ENCODE measurements around the gene BORCS6.
A peak's percentile ranks its signal among the peaks of the same experiment; 100 is the strongest.
"Not testable (repeated sequence)": the region's sequence is repeated elsewhere in the genome, so short reads cannot be mapped to it uniquely, and the experiment has no call there.

Gene BORCS6

GRCh38 chr17:8189711-8190477 lies at the start of gene BORCS6:
BORCS6 (minus strand) TSS chr17:8190180; CDS start chr17:8190140, 40 bp downstream.
- peak; percentile 96 for DNase-seq

GRCh38 chr17:8237886-8238285 lies 47.9 kb upstream of the BORCS6 start:
- no peak for DNase-seq

GRCh38 chr17:8237175-8237574 lies 47.2 kb upstream of the BORCS6 start:
- no peak for DNase-seq

GRCh38 chr17:8235676-8236075 lies 45.7 kb upstream of the BORCS6 start:
- no peak for DNase-seq

GRCh38 chr17:8234361-8235270 lies 44.6 kb upstream of the BORCS6 start:
- no peak for DNase-seq

- no peak for DNase-seq
Measured at GRCh38 chr17:8231701-8232100, 41.7 kb upstream of the BORCS6 start.

GRCh38 chr17:8227238-8227581 lies 37.2 kb upstream of the BORCS6 start:
- no peak for DNase-seq

- no peak for DNase-seq
Measured at GRCh38 chr17:8226536-8227237, 36.7 kb upstream of the BORCS6 start.

GRCh38 chr17:8225813-8226535 lies 36.0 kb upstream of the BORCS6 start:
- DNase-seq = no peak

GRCh38 chr17:8224891-8225812 lies 35.2 kb upstream of the BORCS6 start:
- no peak for DNase-seq

GRCh38 chr17:8223356-8224126 lies 33.6 kb upstream of the BORCS6 start:
- peak; percentile 37 for DNase-seq

- DNase-seq = peak; percentile 81
Measured at GRCh38 chr17:8222630-8223355, 32.8 kb upstream of the BORCS6 start.

- DNase-seq = no peak
Measured at GRCh38 chr17:8222380-8222629, 32.3 kb upstream of the BORCS6 start.

- DNase-seq = peak; percentile 85
Measured at GRCh38 chr17:8221663-8222379, 31.8 kb upstream of the BORCS6 start.

- peak; percentile 89 for DNase-seq
Measured at GRCh38 chr17:8220783-8221662, 31.0 kb upstream of the BORCS6 start.

GRCh38 chr17:8214000-8214399 lies 24.0 kb upstream of the BORCS6 start:
- DNase-seq = not testable (repeated sequence)

- DNase-seq = no peak
Measured at GRCh38 chr17:8212312-8213180, 22.6 kb upstream of the BORCS6 start.

All from NCI-H1436 (cell line).